Esophagus muscularis mucosa (tissue), 3 donors: Measurements from ENCODE around the gene LRRC4C.
"Not testable (repeated sequence)": the region's sequence is repeated elsewhere in the genome, so short reads cannot be mapped to it uniquely, and the experiment has no call there.

ENCODE experiments used
- POLR2AphosphoS5 ChIP-seq, 2 donors: sonication (generic); formaldehyde crosslinking; IDR thresholded peaks; one replicate each; pipeline ENCODE4 v1.6.1; 2017; ENCODE audit warnings: antibody characterized with exemption in 2 of 2
- TF ChIP-seq, protein P1 (sequence below), 3 experiments: fragments of 200-600 bp in 2 of 3; fragments of 450-650 bp in 1 of 3; sonication (generic) in 2 of 3; IDR thresholded peaks; one replicate each; pipeline ENCODE4 v1.5.1; 2017 to 2019; ENCODE audit warnings: antibody characterized with exemption in 3 of 3, mild to moderate bottlenecking in 2 of 3, moderate library complexity in 1 of 3

DNA sequence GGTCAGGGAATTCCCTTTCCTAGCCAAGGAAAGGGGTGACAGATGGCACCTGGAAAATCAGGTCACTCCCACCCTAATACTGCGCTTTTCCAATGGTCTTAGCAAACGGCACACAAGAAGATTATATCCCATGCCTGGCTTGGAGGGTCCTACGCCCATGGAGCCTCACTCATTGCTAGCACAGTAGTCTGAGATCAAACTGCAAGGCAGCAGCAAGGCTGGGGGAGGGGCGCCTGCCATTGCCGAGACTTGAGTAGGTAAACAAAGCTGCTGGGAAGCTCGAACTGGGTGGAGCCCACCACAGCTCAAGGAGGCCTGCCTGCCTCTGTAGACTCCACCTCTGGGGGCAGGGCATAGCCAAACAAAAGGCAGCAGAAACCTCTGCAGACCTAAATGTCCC, 548.7 kb downstream of the LRRC4C start:
- TF ChIP-seq, protein P1, sequence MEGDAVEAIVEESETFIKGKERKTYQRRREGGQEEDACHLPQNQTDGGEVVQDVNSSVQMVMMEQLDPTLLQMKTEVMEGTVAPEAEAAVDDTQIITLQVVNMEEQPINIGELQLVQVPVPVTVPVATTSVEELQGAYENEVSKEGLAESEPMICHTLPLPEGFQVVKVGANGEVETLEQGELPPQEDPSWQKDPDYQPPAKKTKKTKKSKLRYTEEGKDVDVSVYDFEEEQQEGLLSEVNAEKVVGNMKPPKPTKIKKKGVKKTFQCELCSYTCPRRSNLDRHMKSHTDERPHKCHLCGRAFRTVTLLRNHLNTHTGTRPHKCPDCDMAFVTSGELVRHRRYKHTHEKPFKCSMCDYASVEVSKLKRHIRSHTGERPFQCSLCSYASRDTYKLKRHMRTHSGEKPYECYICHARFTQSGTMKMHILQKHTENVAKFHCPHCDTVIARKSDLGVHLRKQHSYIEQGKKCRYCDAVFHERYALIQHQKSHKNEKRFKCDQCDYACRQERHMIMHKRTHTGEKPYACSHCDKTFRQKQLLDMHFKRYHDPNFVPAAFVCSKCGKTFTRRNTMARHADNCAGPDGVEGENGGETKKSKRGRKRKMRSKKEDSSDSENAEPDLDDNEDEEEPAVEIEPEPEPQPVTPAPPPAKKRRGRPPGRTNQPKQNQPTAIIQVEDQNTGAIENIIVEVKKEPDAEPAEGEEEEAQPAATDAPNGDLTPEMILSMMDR (IDR thresholded peaks at IDR 0.05) = not testable (repeated sequence)
- TF ChIP-seq POLR2AphosphoS5 (IDR thresholded peaks at IDR 0.05) = not testable (repeated sequence)
